Measurements from ENCODE around the gene KIF12. TPM values are rescaled to one million over a fixed set of nuclear protein-coding genes. Genes with fewer than 3 reads are reported as not detected.

KIF12 gene
- not detected for total RNA-seq

DNA sequence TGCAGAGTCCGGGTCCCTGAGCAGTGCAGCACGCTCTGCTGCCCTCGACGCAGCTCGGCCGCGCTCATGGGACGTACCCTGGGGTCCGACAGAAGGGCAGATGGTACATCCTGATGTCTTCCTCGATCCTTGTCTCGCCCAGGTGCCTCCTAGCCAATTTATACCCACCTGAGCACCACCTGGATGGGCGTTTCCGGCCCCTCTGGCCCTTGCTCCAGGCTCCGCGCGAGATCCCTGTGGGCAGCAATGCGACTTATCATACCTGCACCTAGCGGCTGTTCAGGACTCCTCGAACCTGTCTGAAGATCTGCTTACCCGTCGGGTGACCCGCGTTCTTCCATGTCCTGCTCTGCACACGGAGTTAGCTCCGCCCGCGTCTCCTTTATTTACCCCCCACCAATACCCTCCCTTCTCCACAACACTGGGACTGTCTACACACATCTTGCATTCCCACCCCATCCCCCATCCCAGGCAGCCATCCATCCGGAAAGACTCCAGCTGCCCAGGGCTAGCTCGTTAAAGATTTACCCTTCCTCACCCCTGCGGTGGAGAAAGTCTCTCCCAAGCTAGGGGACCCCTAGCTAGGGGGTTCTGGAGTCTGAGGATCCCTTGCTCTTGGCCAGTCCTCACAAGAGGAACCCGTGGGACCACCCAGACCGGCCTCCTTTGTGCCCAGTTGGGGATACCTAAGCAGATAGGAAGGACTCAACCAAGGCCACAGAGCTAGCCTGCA lies at the start of gene KIF12:
Gene KIF12, minus strand, starts transcription at position 357 of the 733 bp plus-strand sequence. Its CDS starts 16 bp downstream, at position 341.
- Mint-ChIP-seq H3K4me1 (peaks cover 6% of the 10 kb centered on the region), H3K27me3 (peaks cover 57% of the 10 kb centered on the region), H3K9me3 (peaks cover 7% of the 10 kb centered on the region), H3K27ac (no peak within 1 kb of the TSS), H3K36me3 (no peaks in the 10 kb centered on the region), H3K4me3 (no peak within 1 kb of the TSS)
- DNase-seq = no peak

DNA sequence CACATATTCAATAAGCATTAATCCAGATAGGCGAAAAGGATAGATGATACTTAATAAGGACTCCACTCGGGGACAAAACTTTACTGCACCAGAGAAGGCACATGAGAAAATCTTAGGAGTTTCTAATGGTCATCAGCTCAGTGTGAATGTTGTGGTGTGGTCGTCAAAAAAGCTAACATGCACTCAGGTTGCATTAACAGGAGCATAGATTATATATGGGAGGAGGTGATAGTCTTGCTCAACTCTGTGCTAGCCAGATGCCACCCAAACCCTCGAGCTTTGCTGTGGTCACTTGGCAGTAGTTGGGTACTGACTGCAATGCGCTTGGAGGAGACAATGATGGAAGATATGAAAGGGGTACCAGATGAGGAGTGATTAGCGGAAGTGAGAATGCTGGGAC lies 47.6 kb upstream of the KIF12 start:
- DNase-seq = no peak
- no peak overlapping the region for H3K27ac Mint-ChIP-seq
- H3K4me1 Mint-ChIP-seq = no peaks in the 10 kb centered on the region
- no peaks in the 10 kb centered on the region for H3K9me3 Mint-ChIP-seq
- H3K36me3 Mint-ChIP-seq = no peaks in the 10 kb centered on the region
- H3K27me3 Mint-ChIP-seq = peaks cover 43% of the 10 kb centered on the region
- H3K4me3 Mint-ChIP-seq = no peak overlapping the region

DNA sequence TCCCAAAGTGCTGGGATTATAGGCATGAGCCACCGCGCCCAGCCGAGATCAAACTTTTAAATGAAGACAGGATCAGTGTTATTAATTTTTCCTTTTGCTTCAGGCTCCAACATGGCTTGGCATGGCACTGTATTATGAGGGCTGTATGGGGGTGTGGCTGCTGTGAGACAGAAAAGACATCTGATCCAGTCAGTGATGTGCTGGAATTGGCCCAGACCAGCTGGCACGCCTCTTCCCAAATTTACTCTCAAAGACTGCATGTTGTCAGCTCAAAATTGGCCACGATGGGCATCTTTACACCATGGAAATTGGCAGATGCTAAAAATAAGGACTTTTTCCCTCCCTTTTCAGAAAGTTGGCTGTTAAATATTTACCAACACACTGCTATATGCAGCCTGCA lies 44.1 kb upstream of the KIF12 start:
- H3K9me3 Mint-ChIP-seq = no peaks in the 10 kb centered on the region
- DNase-seq = no peak
- no peak overlapping the region for H3K4me3 Mint-ChIP-seq
- no peak overlapping the region for H3K27ac Mint-ChIP-seq
- peaks cover 15% of the 10 kb centered on the region for H3K27me3 Mint-ChIP-seq
- no peaks in the 10 kb centered on the region for H3K4me1 Mint-ChIP-seq
- no peaks in the 10 kb centered on the region for H3K36me3 Mint-ChIP-seq

- H3K27me3 Mint-ChIP-seq = peaks cover 7% of the 10 kb centered on the region
Measured at GRCh38 chr9:114141553-114142402, 42.7 kb upstream of the KIF12 start.

GRCh38 chr9:114140850-114141249 lies 41.8 kb upstream of the KIF12 start:
- no peaks in the 10 kb centered on the region for H3K4me1 Mint-ChIP-seq
- H3K36me3 Mint-ChIP-seq = no peaks in the 10 kb centered on the region
- DNase-seq = no peak
- H3K27me3 Mint-ChIP-seq = peaks cover 7% of the 10 kb centered on the region
- H3K27ac Mint-ChIP-seq = no peak overlapping the region
- no peak overlapping the region for H3K4me3 Mint-ChIP-seq
- no peaks in the 10 kb centered on the region for H3K9me3 Mint-ChIP-seq

More at GRCh38 chr9:114141553-114142402, 42.7 kb upstream of the KIF12 start:
- Mint-ChIP-seq H3K4me3 (no peak overlapping the region), H3K4me1 (no peaks in the 10 kb centered on the region), H3K9me3 (no peaks in the 10 kb centered on the region), H3K36me3 (no peaks in the 10 kb centered on the region), H3K27ac (no peak overlapping the region)
- no peak for DNase-seq

DNA sequence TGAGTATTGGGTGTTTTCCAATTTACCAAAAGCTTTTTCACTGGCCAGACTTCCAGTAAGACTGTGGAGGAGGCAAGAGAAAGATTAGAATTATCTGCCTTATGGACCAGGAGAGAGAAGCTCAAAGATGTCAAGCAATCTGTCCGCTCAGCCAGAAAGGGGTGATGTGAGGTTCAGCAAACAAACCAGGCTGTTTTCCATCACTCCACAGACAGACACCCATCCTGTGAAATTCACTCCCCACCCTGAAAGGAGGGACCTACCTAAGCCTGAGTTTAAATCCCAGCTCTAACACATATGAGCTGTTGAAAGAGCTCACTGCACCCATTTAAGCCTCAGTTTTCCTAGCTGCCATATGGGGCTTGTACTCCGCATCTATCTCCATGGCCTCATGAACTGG lies 41.3 kb upstream of the KIF12 start:
- Mint-ChIP-seq H3K27ac (no peak overlapping the region), H3K9me3 (no peaks in the 10 kb centered on the region), H3K4me1 (no peaks in the 10 kb centered on the region), H3K4me3 (no peak overlapping the region), H3K36me3 (no peaks in the 10 kb centered on the region), H3K27me3 (peaks cover 7% of the 10 kb centered on the region)
- DNase-seq = no peak

DNA sequence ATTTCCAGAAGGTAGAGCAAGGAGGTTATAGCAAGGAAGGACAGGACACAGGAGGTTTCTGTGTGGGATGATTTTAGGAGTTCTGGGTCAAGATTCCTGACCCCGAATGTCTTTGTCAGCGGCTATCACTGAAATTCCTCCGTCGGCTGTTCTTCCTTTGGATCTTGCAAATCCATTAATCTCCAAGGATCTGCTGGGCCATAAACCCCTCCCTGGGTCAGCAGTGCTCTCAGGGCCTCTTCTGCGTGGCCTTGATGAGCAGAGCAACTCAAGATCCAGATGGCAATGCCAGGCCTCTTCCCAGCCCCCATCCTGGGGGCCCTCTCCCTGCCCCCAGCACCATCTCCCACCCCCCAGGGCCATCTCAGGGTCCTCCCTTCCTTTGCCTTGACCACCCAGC lies 40.0 kb upstream of the KIF12 start:
- no peaks in the 10 kb centered on the region for H3K36me3 Mint-ChIP-seq
- H3K27ac Mint-ChIP-seq = no peak overlapping the region
- no peaks in the 10 kb centered on the region for H3K4me1 Mint-ChIP-seq
- no peaks in the 10 kb centered on the region for H3K9me3 Mint-ChIP-seq
- H3K4me3 Mint-ChIP-seq = no peak overlapping the region
- DNase-seq = no peak
- H3K27me3 Mint-ChIP-seq = peaks cover 7% of the 10 kb centered on the region

DNA sequence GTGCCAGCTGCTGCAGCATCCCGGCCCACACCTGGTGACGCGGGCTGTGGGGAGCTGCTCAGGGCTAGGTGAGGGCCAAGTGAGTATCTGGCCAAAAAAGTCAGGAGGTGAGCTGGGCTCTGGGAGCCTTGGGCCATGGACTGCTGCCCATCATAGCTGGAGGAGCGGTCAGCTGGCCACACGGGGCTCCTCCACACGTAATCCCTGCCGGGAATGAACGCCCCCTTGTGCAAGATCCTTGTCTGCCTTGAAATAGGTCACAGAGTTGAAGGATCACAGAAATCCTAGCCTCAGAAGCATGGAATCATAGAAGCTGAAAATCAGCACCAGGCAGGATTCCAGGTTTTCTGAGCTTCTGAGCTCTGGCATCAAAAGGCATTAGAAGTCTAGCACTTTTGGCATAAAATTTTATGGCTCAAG lies 39.5 kb upstream of the KIF12 start:
- DNase-seq = no peak
- no peak overlapping the region for H3K27ac Mint-ChIP-seq
- peaks cover 6% of the 10 kb centered on the region for H3K27me3 Mint-ChIP-seq
- H3K4me1 Mint-ChIP-seq = no peaks in the 10 kb centered on the region
- H3K4me3 Mint-ChIP-seq = no peak overlapping the region
- no peaks in the 10 kb centered on the region for H3K36me3 Mint-ChIP-seq
- H3K9me3 Mint-ChIP-seq = no peaks in the 10 kb centered on the region

DNA sequence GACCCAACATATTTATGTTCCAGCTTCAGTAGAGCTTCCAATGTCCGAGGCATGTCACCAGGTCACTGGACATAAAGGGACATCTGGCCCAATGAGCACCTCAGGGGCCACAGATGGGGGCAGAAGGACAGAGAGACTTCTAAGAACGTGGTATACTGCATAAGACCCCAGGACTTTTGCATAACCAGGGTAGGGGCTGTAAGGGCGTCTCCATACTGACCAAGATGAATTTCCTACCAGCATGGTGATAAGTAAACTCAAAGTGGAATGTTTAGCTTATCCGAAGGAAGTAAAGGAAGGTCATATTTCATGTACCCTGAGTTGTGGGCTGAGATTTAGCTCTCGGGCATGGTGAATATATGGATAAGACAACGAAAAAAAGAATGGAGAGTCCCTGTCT lies 38.7 kb upstream of the KIF12 start:
- no peak overlapping the region for H3K27ac Mint-ChIP-seq
- H3K4me3 Mint-ChIP-seq = no peak overlapping the region
- DNase-seq = no peak
- H3K36me3 Mint-ChIP-seq = no peaks in the 10 kb centered on the region
- no peaks in the 10 kb centered on the region for H3K9me3 Mint-ChIP-seq
- H3K4me1 Mint-ChIP-seq = no peaks in the 10 kb centered on the region
- peaks cover 4% of the 10 kb centered on the region for H3K27me3 Mint-ChIP-seq

- H3K27me3 Mint-ChIP-seq = no peaks in the 10 kb centered on the region
- H3K9me3 Mint-ChIP-seq = no peaks in the 10 kb centered on the region
- no peak for DNase-seq
- no peaks in the 10 kb centered on the region for H3K4me1 Mint-ChIP-seq
- H3K4me3 Mint-ChIP-seq = no peak overlapping the region
- no peak overlapping the region for H3K27ac Mint-ChIP-seq
- no peaks in the 10 kb centered on the region for H3K36me3 Mint-ChIP-seq
Measured at GRCh38 chr9:114134827-114135396, 35.8 kb upstream of the KIF12 start.

- Mint-ChIP-seq H3K9me3 (no peaks in the 10 kb centered on the region), H3K27ac (no peak overlapping the region), H3K27me3 (no peaks in the 10 kb centered on the region), H3K4me1 (no peaks in the 10 kb centered on the region), H3K4me3 (no peak overlapping the region), H3K36me3 (no peaks in the 10 kb centered on the region)
- no peak for DNase-seq
Measured at GRCh38 chr9:114132550-114132918, 33.4 kb upstream of the KIF12 start.

DNA sequence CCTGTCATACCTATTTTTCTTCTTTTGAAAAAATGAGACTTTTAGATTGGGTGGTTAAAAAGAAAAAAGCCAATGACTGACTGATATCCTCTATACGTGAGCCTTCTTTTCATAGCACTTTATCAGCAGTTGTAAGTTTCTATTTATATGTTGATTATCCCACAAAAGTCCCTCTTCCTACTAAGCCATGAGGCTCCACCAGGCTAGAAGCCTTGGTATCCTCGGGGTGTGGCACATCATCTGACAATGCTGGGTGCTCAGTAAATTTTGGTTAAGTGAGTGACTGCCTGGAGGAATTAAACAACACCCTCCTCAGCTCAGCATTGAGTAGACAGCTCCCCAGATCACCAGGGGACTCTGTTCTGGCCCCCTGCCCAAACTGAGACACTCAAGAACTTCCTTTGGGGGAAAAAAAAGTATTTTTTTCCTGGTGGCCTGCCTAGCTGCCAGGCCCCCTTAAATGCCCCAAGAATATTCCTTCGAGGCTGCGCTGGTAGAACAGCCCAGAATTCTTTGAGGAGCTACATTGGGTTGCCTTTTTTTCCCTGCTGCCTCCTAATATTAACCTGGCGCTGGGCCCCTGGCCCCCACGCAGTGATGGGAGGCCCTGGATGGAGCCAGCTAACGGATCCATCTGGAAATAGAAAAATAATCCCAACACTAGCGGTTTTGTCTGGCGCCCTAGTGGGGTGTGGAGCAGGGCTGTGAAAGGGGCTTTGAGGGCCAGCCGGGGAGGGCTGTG lies 32.9 kb upstream of the KIF12 start:
- Mint-ChIP-seq H3K4me1 (no peaks in the 10 kb centered on the region), H3K27me3 (no peaks in the 10 kb centered on the region), H3K27ac (no peak overlapping the region), H3K9me3 (peaks cover 3% of the 10 kb centered on the region), H3K36me3 (no peaks in the 10 kb centered on the region), H3K4me3 (no peak overlapping the region)
- DNase-seq = no peak

- no peaks in the 10 kb centered on the region for H3K27me3 Mint-ChIP-seq
- no peaks in the 10 kb centered on the region for H3K36me3 Mint-ChIP-seq
- no peak overlapping the region for H3K27ac Mint-ChIP-seq
- H3K4me1 Mint-ChIP-seq = no peaks in the 10 kb centered on the region
- no peak overlapping the region for H3K4me3 Mint-ChIP-seq
- peaks cover 3% of the 10 kb centered on the region for H3K9me3 Mint-ChIP-seq
- no peak for DNase-seq
Measured at GRCh38 chr9:114130624-114131277, 31.7 kb upstream of the KIF12 start.

DNA sequence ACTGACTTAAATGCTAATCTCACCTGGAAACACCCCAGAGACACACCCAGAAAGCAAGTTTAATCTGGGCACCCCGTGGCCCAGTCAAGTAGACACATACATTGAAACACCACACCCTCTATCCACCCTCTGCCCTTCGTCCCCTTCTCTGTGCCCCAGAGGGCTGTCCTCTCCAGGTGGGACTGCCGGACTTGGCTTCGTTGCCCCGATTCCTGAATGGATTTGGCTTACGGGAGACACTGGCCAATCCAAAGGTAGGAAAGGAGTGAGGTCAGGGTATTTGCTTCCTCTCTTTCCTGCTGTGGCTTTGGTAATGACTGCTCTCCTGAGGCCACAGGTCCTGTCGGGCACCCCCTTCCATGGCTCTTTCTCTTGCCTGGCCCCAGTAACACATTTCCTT lies 31.0 kb upstream of the KIF12 start:
- no peaks in the 10 kb centered on the region for H3K36me3 Mint-ChIP-seq
- peaks cover 3% of the 10 kb centered on the region for H3K9me3 Mint-ChIP-seq
- H3K4me3 Mint-ChIP-seq = no peak overlapping the region

More for the DNA sequence above, 31.0 kb upstream of the KIF12 start:
- no peaks in the 10 kb centered on the region for H3K4me1 Mint-ChIP-seq
- DNase-seq = no peak
- no peak overlapping the region for H3K27ac Mint-ChIP-seq
- no peaks in the 10 kb centered on the region for H3K27me3 Mint-ChIP-seq
